ENCODE data around the gene SH3BP2. TPM values are rescaled to one million over a fixed set of nuclear protein-coding genes. Genes with fewer than 3 reads are reported as not detected.

The SH3BP2 gene
- total and polyA plus RNA-seq, 4 donors: 6.2 to 75.4 (median 30.8) TPM

- no peaks in the 10 kb centered on the region for H3K9me3 ChIP-seq (ENCODE audit: control insufficient read depth, low read length)
- intact Hi-C loops (cut with DNase I): no loop called here
- H3K36me3 ChIP-seq (ENCODE audit: control insufficient read depth in 1 of 2, insufficient read depth in 2 of 2, low read length in 1 of 2): no peaks in the 10 kb centered on the region
- DNase-seq: peak; percentile 82
- no peaks in the 10 kb centered on the region for H3K27me3 ChIP-seq (ENCODE audit: control insufficient read depth in 1 of 2, insufficient read depth in 2 of 2, low read length in 1 of 2)
- 15 to 22% methylated on average over 8 of the region's 8 CpGs for WGBS, 2 donors
- peak overlapping the region in 1 of 2 donors; percentile 39 for H3K27ac ChIP-seq (ENCODE audit: low read depth in 1 of 2, low read length in 2 of 2)
- H3K4me1 ChIP-seq (ENCODE audit: control insufficient read depth in 1 of 2, insufficient read depth in 2 of 2, low read length in 2 of 2): no peaks in the 10 kb centered on the region
- H3K4me3 ChIP-seq (ENCODE audit: low read length in 2 of 2): no peak overlapping the region
- peak; percentile 63 for ATAC-seq (ENCODE audit: low FRiP score)
Measured at GRCh38 chr4:2837904-2838496, 45.1 kb downstream of the SH3BP2 start.

- H3K9me3 ChIP-seq (ENCODE audit: control insufficient read depth, low read length): no peaks in the 10 kb centered on the region
- no peak overlapping the region for H3K4me3 ChIP-seq (ENCODE audit: low read length in 2 of 2)
- H3K4me1 ChIP-seq (ENCODE audit: control insufficient read depth in 1 of 2, insufficient read depth in 2 of 2, low read length in 2 of 2): no peaks in the 10 kb centered on the region
- intact Hi-C loops (cut with DNase I): no loop called here
- H3K36me3 ChIP-seq (ENCODE audit: control insufficient read depth in 1 of 2, insufficient read depth in 2 of 2, low read length in 1 of 2): no peaks in the 10 kb centered on the region
- ATAC-seq (ENCODE audit: low FRiP score): no peak
- no peak overlapping the region for H3K27ac ChIP-seq (ENCODE audit: low read depth in 1 of 2, low read length in 2 of 2)
- no peaks in the 10 kb centered on the region for H3K27me3 ChIP-seq (ENCODE audit: control insufficient read depth in 1 of 2, insufficient read depth in 2 of 2, low read length in 1 of 2)
- 94 to 97% methylated on average over 3 of the region's 3 CpGs for WGBS, 2 donors
- DNase-seq: no peak
Measured at GRCh38 chr4:2839060-2839459, 46.2 kb downstream of the SH3BP2 start.

- peak overlapping the region; percentile 57 to 93 for H3K27ac ChIP-seq (ENCODE audit: low read depth in 1 of 2, low read length in 2 of 2)
- peaks cover 0 to 5% of the 10 kb centered on the region in 2 donors for H3K4me1 ChIP-seq (ENCODE audit: control insufficient read depth in 1 of 2, insufficient read depth in 2 of 2, low read length in 2 of 2)
Measured at GRCh38 chr4:2842687-2843262, 49.9 kb downstream of the SH3BP2 start.

GRCh38 chr4:2843263-2843940, 50.5 kb downstream of the SH3BP2 start, which contains the start of gene ADD1:
Gene ADD1, plus strand, starts transcription at chr4:2843844. Its CDS starts 32,072 bp downstream, at chr4:2875916.
- Histone ChIP-seq H3K36me3 (ENCODE audit: control insufficient read depth in 1 of 2, insufficient read depth in 2 of 2, low read length in 1 of 2) (no peaks in the 10 kb centered on the region), H3K27ac (ENCODE audit: low read depth in 1 of 2, low read length in 2 of 2) (peak within 1 kb of the TSS; percentile 57 to 93), H3K4me1 (ENCODE audit: control insufficient read depth in 1 of 2, insufficient read depth in 2 of 2, low read length in 2 of 2) (peaks cover 0 to 5% of the 10 kb centered on the region in 2 donors), H3K4me3 (ENCODE audit: low read length in 2 of 2) (peak within 1 kb of the TSS; percentile 83 to 94), H3K9me3 (ENCODE audit: control insufficient read depth, low read length) (no peaks in the 10 kb centered on the region), H3K27me3 (ENCODE audit: control insufficient read depth in 1 of 2, insufficient read depth in 2 of 2, low read length in 1 of 2) (no peaks in the 10 kb centered on the region)
- intact Hi-C loops (cut with DNase I): loop anchor here in 1 of 2 donors (5.0 kb wide), 1 partner anchor 51 kb away; the partner anchor contains the start of gene SH3BP2
- ATAC-seq (ENCODE audit: low FRiP score) (peak; percentile 99), DNase-seq (peak; percentile 93 to 97)
- WGBS, 2 donors: 1% methylated on average over 61 to 65 of the region's 65 CpGs

More at GRCh38 chr4:2842687-2843262, 49.9 kb downstream of the SH3BP2 start:
- ATAC-seq (ENCODE audit: low FRiP score) (peak; percentile 13), DNase-seq (no peak)
- H3K27me3 ChIP-seq (ENCODE audit: control insufficient read depth in 1 of 2, insufficient read depth in 2 of 2, low read length in 1 of 2): no peaks in the 10 kb centered on the region
- no peaks in the 10 kb centered on the region for H3K36me3 ChIP-seq (ENCODE audit: control insufficient read depth in 1 of 2, insufficient read depth in 2 of 2, low read length in 1 of 2)
- intact Hi-C loops (cut with DNase I): loop anchor here in 1 of 2 donors (5.0 kb wide), 1 partner anchor 50 kb away; the partner anchor contains the start of gene SH3BP2
- H3K4me3 ChIP-seq (ENCODE audit: low read length in 2 of 2): peak overlapping the region; percentile 83 to 89
- WGBS, 2 donors: 11 to 12% methylated on average over 10 of the region's 10 CpGs
- no peaks in the 10 kb centered on the region for H3K9me3 ChIP-seq (ENCODE audit: control insufficient read depth, low read length)

GRCh38 chr4:2843941-2844584, 51.2 kb downstream of the SH3BP2 start:
- ATAC-seq (ENCODE audit: low FRiP score): no peak

GRCh38 chr4:2846172-2846571, 53.3 kb downstream of the SH3BP2 start:
- Histone ChIP-seq H3K4me1 (ENCODE audit: control insufficient read depth in 1 of 2, insufficient read depth in 2 of 2, low read length in 2 of 2) (peaks cover 0 to 5% of the 10 kb centered on the region in 2 donors), H3K9me3 (ENCODE audit: control insufficient read depth, low read length) (no peaks in the 10 kb centered on the region), H3K36me3 (ENCODE audit: control insufficient read depth in 1 of 2, insufficient read depth in 2 of 2, low read length in 1 of 2) (no peaks in the 10 kb centered on the region), H3K27me3 (ENCODE audit: control insufficient read depth in 1 of 2, insufficient read depth in 2 of 2, low read length in 1 of 2) (no peaks in the 10 kb centered on the region), H3K4me3 (ENCODE audit: low read length in 2 of 2) (no peak overlapping the region), H3K27ac (ENCODE audit: low read depth in 1 of 2, low read length in 2 of 2) (no peak overlapping the region)
- intact Hi-C loops (cut with DNase I): no loop called here
- WGBS, 2 donors: 79 to 83% methylated on average over 2 of the region's 2 CpGs
- no peak for ATAC-seq (ENCODE audit: low FRiP score)
- no peak for DNase-seq

More at GRCh38 chr4:2843941-2844584, 51.2 kb downstream of the SH3BP2 start:
- intact Hi-C loops (cut with DNase I): loop anchor here in 1 of 2 donors (5.0 kb wide), 1 partner anchor 52 kb away; the partner anchor contains the start of gene SH3BP2
- 1% methylated on average over 55 to 74 of the region's 74 CpGs for WGBS, 2 donors
- no peaks in the 10 kb centered on the region for H3K27me3 ChIP-seq (ENCODE audit: control insufficient read depth in 1 of 2, insufficient read depth in 2 of 2, low read length in 1 of 2)
- no peaks in the 10 kb centered on the region for H3K9me3 ChIP-seq (ENCODE audit: control insufficient read depth, low read length)
- H3K36me3 ChIP-seq (ENCODE audit: control insufficient read depth in 1 of 2, insufficient read depth in 2 of 2, low read length in 1 of 2): no peaks in the 10 kb centered on the region
- peak overlapping the region; percentile 83 to 94 for H3K4me3 ChIP-seq (ENCODE audit: low read length in 2 of 2)
- DNase-seq: peak in 1 of 2 donors; percentile 66
- peaks cover 0 to 5% of the 10 kb centered on the region in 2 donors for H3K4me1 ChIP-seq (ENCODE audit: control insufficient read depth in 1 of 2, insufficient read depth in 2 of 2, low read length in 2 of 2)
- H3K27ac ChIP-seq (ENCODE audit: low read depth in 1 of 2, low read length in 2 of 2): peak overlapping the region; percentile 57 to 70

- H3K4me3 ChIP-seq (ENCODE audit: low read length in 2 of 2): no peak overlapping the region
- intact Hi-C loops (cut with DNase I): no loop called here
- H3K9me3 ChIP-seq (ENCODE audit: control insufficient read depth, low read length): no peaks in the 10 kb centered on the region
- no peak for DNase-seq
- no peaks in the 10 kb centered on the region for H3K36me3 ChIP-seq (ENCODE audit: control insufficient read depth in 1 of 2, insufficient read depth in 2 of 2, low read length in 1 of 2)
- H3K4me1 ChIP-seq (ENCODE audit: control insufficient read depth in 1 of 2, insufficient read depth in 2 of 2, low read length in 2 of 2): peaks cover 0 to 5% of the 10 kb centered on the region in 2 donors
- H3K27me3 ChIP-seq (ENCODE audit: control insufficient read depth in 1 of 2, insufficient read depth in 2 of 2, low read length in 1 of 2): no peaks in the 10 kb centered on the region
- WGBS, 2 donors: 72 to 76% methylated on average over 11 of the region's 11 CpGs
- no peak overlapping the region for H3K27ac ChIP-seq (ENCODE audit: low read depth in 1 of 2, low read length in 2 of 2)
- no peak for ATAC-seq (ENCODE audit: low FRiP score)
Measured at GRCh38 chr4:2847302-2847871, 54.5 kb downstream of the SH3BP2 start.

- Histone ChIP-seq H3K27ac (ENCODE audit: low read depth in 1 of 2, low read length in 2 of 2) (no peak overlapping the region), H3K36me3 (ENCODE audit: control insufficient read depth in 1 of 2, insufficient read depth in 2 of 2, low read length in 1 of 2) (no peaks in the 10 kb centered on the region), H3K27me3 (ENCODE audit: control insufficient read depth in 1 of 2, insufficient read depth in 2 of 2, low read length in 1 of 2) (no peaks in the 10 kb centered on the region), H3K4me1 (ENCODE audit: control insufficient read depth in 1 of 2, insufficient read depth in 2 of 2, low read length in 2 of 2) (peaks cover 2 to 7% of the 10 kb centered on the region in 2 donors), H3K9me3 (ENCODE audit: control insufficient read depth, low read length) (no peaks in the 10 kb centered on the region), H3K4me3 (ENCODE audit: low read length in 2 of 2) (no peak overlapping the region)
- intact Hi-C loops (cut with DNase I): no loop called here
- no peak for ATAC-seq (ENCODE audit: low FRiP score)
- 45% methylated on average over 2 of the region's 2 CpGs for WGBS, 2 donors
- no peak for DNase-seq
Measured at GRCh38 chr4:2848449-2848848, 55.6 kb downstream of the SH3BP2 start.

Data from aorta (tissue), 5 donors.